NCI-H1436 (cell line): ENCODE results near the gene CACNB1.
A peak's percentile ranks its signal among the peaks of the same experiment; 100 is the strongest.
"Not testable (repeated sequence)": the region's sequence is repeated elsewhere in the genome, so short reads cannot be mapped to it uniquely, and the experiment has no call there.

Experiments
- DNase-seq: peaks from one replicate; lab custom pipeline; 2025; lab: John Stamatoyannopoulos, UW

Gene CACNB1

GRCh38 chr17:39174920-39175694, 22.4 kb downstream of the CACNB1 start:
- peak; percentile 79 for DNase-seq

GRCh38 chr17:39173526-39174274, 23.8 kb downstream of the CACNB1 start:
- DNase-seq, result no peak

- DNase-seq, result no peak
Observed at GRCh38 chr17:39173080-39173479, 24.4 kb downstream of the CACNB1 start.

GRCh38 chr17:39171933-39172332, 25.5 kb downstream of the CACNB1 start:
- DNase-seq, result no peak

- DNase-seq, result no peak
Observed at GRCh38 chr17:39170558-39170957, 26.9 kb downstream of the CACNB1 start.

GRCh38 chr17:39170109-39170508, 27.4 kb downstream of the CACNB1 start:
- no peak for DNase-seq

GRCh38 chr17:39169518-39169917, 28.0 kb downstream of the CACNB1 start:
- DNase-seq, result no peak

- no peak for DNase-seq
Observed at GRCh38 chr17:39169101-39169500, 28.4 kb downstream of the CACNB1 start.

- not testable (repeated sequence) for DNase-seq
Observed at GRCh38 chr17:39168503-39168902, 29.0 kb downstream of the CACNB1 start.

- DNase-seq, result no peak
Observed at GRCh38 chr17:39167476-39167875, 30.0 kb downstream of the CACNB1 start.

GRCh38 chr17:39166437-39167335, 30.8 kb downstream of the CACNB1 start:
- DNase-seq, result peak; percentile 14

GRCh38 chr17:39165841-39166349, 31.6 kb downstream of the CACNB1 start, which contains the start of gene ARL5C:
Gene ARL5C, minus strand, starts transcription at chr17:39166161. Its CDS starts 401 bp downstream, at chr17:39165760.
- no peak for DNase-seq

- no peak for DNase-seq
Observed at GRCh38 chr17:39165178-39165840, 32.2 kb downstream of the CACNB1 start.

GRCh38 chr17:39164675-39165143, 32.8 kb downstream of the CACNB1 start:
- DNase-seq, result peak; percentile 67

- DNase-seq, result no peak
Observed at GRCh38 chr17:39161962-39162361, 35.5 kb downstream of the CACNB1 start.

GRCh38 chr17:39158623-39159022, 38.8 kb downstream of the CACNB1 start:
- DNase-seq, result no peak

- DNase-seq, result no peak
Observed at GRCh38 chr17:39156491-39156890, 41.0 kb downstream of the CACNB1 start.

GRCh38 chr17:39155654-39156053, 41.8 kb downstream of the CACNB1 start:
- no peak for DNase-seq

GRCh38 chr17:39153599-39154051, 43.8 kb downstream of the CACNB1 start:
- DNase-seq, result peak; percentile 84

GRCh38 chr17:39151943-39152818, 45.3 kb downstream of the CACNB1 start:
- no peak for DNase-seq
